Prostate gland (tissue), 2 donors: ENCODE results near the gene TUNAR.

ENCODE experiments used
- POLR2A ChIP-seq: fragments of 450-650 bp; IDR thresholded peaks from one replicate; pipeline ENCODE4 v1.6.1; 2016; ENCODE audit warnings: antibody characterized with exemption, mild to moderate bottlenecking
- TF ChIP-seq, protein P1 (sequence below), 4 experiments: fragments of 200-600 bp in 2 of 4; fragments of 450-650 bp in 2 of 4; sonication (generic) in 2 of 4; IDR thresholded peaks; 1 replicate in 3 of 4; 2 replicates in 1 of 4; pipeline ENCODE4 v1.5.1; 2016 to 2019; ENCODE audit warnings: antibody characterized with exemption in 4 of 4, mild to moderate bottlenecking in 2 of 4, moderate library complexity in 2 of 4

- TF ChIP-seq POLR2A: no peak
- TF ChIP-seq, protein P1, sequence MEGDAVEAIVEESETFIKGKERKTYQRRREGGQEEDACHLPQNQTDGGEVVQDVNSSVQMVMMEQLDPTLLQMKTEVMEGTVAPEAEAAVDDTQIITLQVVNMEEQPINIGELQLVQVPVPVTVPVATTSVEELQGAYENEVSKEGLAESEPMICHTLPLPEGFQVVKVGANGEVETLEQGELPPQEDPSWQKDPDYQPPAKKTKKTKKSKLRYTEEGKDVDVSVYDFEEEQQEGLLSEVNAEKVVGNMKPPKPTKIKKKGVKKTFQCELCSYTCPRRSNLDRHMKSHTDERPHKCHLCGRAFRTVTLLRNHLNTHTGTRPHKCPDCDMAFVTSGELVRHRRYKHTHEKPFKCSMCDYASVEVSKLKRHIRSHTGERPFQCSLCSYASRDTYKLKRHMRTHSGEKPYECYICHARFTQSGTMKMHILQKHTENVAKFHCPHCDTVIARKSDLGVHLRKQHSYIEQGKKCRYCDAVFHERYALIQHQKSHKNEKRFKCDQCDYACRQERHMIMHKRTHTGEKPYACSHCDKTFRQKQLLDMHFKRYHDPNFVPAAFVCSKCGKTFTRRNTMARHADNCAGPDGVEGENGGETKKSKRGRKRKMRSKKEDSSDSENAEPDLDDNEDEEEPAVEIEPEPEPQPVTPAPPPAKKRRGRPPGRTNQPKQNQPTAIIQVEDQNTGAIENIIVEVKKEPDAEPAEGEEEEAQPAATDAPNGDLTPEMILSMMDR (IDR thresholded peaks at IDR 0.05): no peak
Observed at GRCh38 chr14:95870772-95871171, 5.9 kb upstream of the TUNAR start.
